GM19238 (cell line): ENCODE measurements around the gene SUMO4.

ENCODE experiments used
- DNase-seq: peaks from one replicate; pipeline ENCODE4 v3.0.0; 2011; ENCODE audit warnings: low spot score; ENCODE audit not compliant: insufficient read length

Gene SUMO4

GRCh38 chr6:149400050-149400449 lies at the start of gene SUMO4:
TSS of gene SUMO4 (plus strand) at chr6:149400262. CDS start at chr6:149400392, 130 bp downstream.
- no peak for DNase-seq

DNA sequence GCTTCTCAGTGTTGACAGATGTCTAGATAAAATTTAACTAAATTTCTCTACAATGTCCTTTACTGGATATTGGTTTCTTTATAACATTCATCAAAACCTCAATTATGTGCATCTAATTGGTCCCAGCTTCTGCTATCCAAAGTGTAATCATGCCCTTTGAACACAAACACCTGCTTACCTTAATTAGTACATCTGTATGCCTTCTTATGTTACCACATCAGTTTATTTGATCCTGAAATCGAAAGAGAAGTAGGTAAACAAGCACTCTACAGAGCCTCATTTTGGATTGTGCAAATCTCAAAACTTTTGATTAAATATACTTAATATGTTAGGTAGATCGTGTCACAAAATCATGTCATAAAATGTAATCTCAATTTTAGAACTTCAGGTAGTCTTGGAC lies 46.1 kb upstream of the SUMO4 start:
- DNase-seq, result no peak

DNA sequence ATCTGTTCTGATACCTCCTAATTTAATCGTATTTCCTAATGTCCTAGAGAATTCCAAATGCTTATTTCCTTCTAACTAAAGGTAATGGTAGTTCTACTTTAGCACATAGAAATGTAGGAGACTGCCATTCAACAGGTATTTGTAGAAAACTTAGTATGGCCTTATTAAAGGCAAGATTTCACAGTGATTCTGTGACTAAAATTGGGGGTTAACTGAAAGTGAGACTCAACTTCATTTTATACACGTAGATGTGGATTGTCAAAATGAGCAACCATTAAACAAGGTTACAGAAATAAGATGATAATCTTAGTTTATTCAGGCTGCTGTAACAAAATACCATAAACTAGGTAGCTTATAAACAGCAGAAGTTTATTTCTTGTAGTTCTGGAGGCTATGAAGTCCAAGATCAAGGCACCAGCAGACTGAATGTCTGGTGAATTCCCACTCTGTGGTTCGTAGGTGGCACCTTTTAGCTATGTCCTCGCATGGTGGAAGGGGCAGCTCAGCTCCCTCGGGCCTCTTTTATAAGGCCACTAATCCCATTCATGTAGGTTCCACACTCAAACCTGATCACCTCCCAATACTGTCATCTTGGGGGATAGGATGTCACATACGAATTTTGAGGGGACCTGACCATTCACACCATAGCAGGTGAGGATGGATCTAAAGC lies 43.8 kb upstream of the SUMO4 start:
- no peak for DNase-seq

DNA sequence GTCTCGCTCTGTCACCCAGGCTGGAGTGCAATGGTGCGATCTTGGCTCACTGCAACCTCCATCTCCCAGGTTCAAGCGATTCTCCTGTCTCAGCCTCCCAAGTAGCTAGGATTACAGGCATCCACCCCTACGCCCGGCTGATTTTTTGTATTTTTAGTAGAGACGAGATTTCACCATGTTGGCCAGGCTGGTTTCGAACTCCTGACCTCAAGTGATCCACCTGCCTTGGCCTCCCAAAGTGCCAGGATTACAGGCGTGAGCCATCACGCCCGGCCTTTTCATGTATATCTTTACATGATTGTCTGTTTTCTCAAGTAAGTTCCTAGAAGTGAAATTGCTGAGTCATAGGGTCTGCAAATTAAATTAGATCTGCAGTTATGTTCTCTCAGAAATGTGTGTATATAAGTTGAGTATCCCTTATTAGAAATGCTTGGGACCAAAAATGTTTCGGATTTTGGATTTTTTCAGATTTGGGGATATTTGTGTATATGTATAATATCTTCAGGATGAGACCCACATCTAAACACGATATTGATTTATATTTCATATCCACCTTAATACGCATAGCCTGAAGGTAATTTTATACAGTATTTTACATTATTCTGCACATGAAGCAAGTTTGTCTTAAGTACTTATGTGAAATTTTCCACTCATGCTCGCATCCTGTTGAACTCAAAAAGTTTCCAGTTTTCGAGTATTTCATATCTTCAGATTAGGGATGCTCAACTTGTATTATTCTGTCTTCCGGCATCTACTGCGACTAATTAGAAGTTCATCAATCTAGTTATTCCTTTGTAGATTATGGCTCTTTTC lies 42.1 kb upstream of the SUMO4 start:
- DNase-seq, result no peak

DNA sequence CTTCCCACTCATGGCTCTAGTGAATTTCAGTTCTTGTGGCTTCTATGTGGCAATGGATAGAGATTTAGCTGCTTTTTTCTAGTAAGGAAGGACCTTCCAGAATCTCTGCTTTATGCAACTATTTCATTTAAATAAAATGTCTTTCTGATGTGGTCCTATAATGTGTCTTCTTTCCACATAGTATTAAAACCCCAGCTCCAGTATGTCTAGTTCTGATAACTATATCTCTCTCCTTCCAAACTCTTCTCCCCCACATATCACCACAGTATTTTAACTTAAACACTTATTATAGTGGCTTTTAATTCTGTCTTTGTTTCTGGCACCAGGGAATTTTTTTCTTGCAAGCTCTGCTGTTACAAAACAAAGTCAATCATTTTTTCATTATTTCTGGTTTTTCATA lies 40.6 kb upstream of the SUMO4 start:
- no peak for DNase-seq

GRCh38 chr6:149360536-149360935 lies 39.5 kb upstream of the SUMO4 start:
- no peak for DNase-seq

DNA sequence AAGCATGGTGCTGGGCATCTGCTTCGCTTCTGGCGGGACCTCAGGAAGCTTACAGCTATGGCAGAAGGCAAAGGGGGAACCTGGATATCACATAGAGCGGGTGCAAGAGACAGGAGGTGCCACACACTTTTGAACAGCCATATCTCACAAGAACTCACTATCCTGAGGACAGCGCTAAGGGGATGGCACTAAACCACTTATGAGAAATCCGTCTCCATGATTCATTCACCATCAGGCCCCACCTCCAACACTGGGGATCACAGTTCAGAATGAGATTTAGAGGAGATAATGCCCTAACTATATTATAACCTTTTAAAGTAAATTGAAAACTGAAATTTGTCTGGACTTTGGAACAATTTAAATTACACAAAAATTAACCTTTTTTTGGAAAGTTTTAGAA lies 37.8 kb upstream of the SUMO4 start:
- no peak for DNase-seq

- DNase-seq, result no peak
Measured at GRCh38 chr6:149363154-149363553, 36.9 kb upstream of the SUMO4 start.

DNA sequence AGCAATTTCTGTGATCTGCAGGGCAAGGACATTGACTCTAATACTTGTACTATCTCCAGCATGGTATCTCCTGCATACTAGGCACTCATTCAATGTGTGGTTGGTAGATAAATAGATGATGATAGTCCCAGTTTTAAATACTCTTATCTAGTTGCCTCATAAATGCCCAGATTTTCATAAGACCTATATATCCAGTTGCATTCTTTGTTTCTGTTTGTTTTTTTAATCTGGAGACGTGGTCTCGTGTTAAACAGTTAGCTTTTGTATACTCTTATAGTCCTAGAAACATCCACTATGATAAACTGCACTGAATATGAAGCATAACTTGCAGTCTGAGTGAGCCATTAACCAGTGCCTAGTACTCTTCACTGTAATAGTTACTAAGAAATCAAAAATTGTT lies 35.5 kb upstream of the SUMO4 start:
- no peak for DNase-seq

GRCh38 chr6:149365197-149365596 lies 34.9 kb upstream of the SUMO4 start:
- DNase-seq, result no peak

DNA sequence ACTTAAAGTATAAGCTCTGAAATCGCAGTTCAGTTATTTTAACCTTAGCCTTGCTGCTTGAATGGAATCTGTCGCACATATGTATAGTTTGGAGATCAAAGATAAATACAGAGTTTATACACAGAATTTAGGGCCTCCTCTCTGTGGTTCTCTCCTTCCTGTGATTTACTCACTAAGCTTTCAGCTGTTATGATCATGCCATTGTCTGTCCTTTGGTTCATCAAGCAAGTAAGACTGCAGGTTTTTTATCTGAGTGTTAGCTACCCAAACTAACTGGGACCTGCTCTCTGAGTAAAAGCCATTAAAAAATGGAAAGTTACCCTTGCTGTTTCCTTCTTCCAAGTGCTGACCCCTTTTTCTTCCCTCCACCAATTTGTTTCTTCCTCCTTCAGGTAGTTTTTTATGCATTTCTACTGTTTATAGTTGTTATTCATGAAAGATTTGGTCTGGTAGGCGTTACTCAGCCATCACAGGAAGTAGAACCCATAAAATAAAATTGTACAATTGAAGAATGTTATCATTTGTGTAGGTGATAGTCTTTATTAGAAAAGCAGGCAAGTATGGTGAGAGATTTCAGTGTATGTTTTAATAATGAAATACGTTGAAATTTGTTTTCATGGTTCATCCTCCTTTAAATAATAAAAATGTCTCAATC lies 33.7 kb upstream of the SUMO4 start:
- no peak for DNase-seq

GRCh38 chr6:149368065-149368464 lies 32.0 kb upstream of the SUMO4 start:
- no peak for DNase-seq

DNA sequence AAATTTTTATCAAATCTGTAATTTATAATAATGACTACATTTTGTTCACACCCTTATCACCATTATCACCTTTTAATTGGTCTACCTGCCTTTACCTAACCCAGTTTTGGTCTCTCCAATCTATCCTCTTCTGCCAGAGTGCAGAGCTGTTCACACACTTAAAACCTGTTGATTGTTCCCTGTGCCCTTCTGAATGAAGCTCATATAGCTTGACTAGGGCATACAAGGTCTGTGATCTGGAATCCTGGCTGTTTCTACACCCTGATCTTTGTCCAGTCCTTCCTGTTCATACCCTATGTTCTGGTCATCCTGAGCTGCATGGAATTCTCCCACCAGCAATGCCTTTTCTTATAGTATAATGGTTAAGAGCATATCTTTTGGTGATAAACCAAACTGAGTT lies 28.9 kb upstream of the SUMO4 start:
- DNase-seq, result no peak

GRCh38 chr6:149372062-149372461 lies 28.0 kb upstream of the SUMO4 start:
- no peak for DNase-seq

DNA sequence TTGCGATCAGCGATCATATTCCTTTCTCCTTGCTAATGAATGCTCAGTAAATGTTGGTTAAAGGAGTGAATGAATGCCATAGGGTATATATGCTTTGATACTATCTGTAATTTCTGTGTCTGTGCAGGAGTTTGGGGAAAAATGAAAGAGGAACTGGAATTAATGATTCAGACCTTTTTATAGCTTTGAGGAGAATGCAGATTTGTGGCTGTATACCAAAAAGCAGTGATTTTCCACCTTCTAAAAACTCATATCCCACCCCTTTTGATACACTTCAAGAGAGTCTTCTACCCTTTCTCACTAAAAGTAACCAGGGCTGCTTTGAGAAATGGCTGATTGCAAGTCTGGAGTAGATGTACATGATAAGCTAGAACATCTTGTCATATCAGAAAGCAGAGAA lies 26.6 kb upstream of the SUMO4 start:
- DNase-seq, result no peak

DNA sequence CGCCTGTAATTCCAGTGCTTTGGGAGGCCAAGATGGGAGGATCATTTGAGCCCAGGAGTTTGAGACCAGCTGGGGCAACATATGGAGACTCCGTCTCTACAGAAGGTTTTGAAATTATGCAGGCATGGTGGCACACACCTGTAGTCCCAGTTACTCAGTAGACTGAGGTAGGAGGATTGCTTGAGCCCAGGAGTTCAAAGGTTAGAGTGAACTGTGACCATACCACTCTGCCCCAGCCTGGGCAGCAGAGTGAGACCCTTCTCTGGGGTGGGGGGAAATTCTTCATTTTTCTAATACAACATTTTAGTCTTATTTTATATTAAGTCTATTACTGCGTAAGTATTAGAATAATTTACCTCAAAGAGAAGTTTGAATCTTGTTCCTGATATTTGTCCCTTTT lies 20.1 kb upstream of the SUMO4 start:
- DNase-seq, result no peak

GRCh38 chr6:149380523-149380922 lies 19.5 kb upstream of the SUMO4 start:
- no peak for DNase-seq

DNA sequence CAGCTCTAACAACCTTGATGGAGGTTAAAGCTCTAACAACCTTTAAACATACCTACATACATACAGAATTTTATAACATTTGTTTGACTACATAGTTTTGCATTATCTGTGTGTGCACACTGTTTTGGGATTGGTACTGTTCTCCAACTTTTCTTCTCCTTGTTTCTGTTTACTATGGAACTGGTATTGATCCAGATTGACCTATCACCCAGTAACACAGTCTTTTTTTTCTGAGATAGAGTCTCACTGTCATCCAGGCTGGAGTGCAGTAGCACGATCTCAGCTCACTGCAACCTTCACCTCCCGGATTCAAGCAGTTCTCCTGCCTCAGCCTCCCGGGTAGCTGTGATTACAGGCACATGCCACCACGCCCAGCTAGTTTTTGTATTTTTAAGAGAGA lies 16.7 kb upstream of the SUMO4 start:
- DNase-seq, result no peak

- DNase-seq, result no peak
Measured at GRCh38 chr6:149384464-149384863, 15.6 kb upstream of the SUMO4 start.

GRCh38 chr6:149385998-149386646 lies 13.9 kb upstream of the SUMO4 start:
- DNase-seq, result no peak

GRCh38 chr6:149387779-149388512 lies 12.1 kb upstream of the SUMO4 start:
- DNase-seq, result no peak
